ENCODE data around the gene EIF4E3. TPM values are rescaled to one million over a fixed set of nuclear protein-coding genes. Genes with fewer than 3 reads are reported as not detected.
A peak's percentile ranks its signal among the peaks of the same experiment; 100 is the strongest.

The EIF4E3 gene
- 5.1 TPM for polyA plus RNA-seq (2013, experiment 1 of 2)
- polyA plus RNA-seq (2013, experiment 2 of 2) = 4.7 TPM

DNA sequence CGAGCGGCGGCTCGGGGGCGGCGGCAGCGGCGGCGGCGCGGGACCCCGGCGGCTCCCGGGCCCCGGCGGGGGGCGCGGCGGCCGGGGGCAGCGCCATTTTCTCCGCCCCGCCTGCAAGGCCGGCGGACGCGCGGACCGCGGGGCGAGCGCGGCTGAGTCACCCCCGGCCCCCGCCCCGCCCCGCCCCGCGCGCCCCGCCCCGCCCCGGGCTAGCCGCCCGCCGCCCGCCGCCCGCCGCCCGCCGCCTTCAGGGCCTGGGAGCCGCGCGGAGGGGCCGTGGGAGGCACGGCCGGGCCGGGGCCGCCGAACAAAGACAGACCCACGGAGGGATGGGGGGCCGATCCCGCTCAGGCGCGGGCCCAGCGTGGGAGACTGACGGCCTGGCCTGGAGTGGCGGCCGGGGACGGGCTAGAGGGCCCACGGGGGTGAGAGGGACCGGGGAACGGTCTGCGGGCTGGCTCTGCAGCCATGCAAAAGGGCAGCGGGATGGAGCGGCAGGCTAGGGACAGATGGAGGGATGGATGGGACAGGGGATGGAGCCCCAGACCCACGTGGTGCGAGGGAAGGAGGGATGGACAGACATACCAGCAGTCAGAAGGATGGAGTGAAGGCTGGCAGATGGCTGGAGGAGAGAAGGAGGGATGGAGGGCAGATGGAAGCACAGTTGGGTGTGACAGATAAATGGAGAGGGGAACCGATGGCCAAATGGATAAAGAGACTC, at the start of gene EIF4E3:
Gene EIF4E3, minus strand, starts transcription at position 132 of the 721 bp plus-strand sequence. Its CDS starts 35 bp downstream, at position 97.
- H3K4me1 ChIP-seq (ENCODE audit: control insufficient read depth, insufficient read depth, low read length, poor library complexity, severe bottlenecking) = no peaks in the 10 kb centered on the region
- H3K36me3 ChIP-seq (ENCODE audit: control insufficient read depth, insufficient read depth, low read length) = no peaks in the 10 kb centered on the region
- H3K27ac ChIP-seq (ENCODE audit: low read depth, low read length, severe bottlenecking) = no peak within 1 kb of the TSS
- peak within 1 kb of the TSS; percentile 46 for H3K4me3 ChIP-seq (ENCODE audit: extremely low read depth, insufficient read depth, low read length, poor library complexity, severe bottlenecking)
- 4 to 6% methylated on average over 23 to 39 of the region's 80 CpGs for WGBS, 2 experiments (ENCODE audit: insufficient coverage in 2 of 2)
- no peaks in the 10 kb centered on the region for H3K9me3 ChIP-seq (ENCODE audit: control insufficient read depth, low read length)

GRCh38 chr3:71771884-71772283, 46.7 kb upstream of the EIF4E3 start:
- 40% methylated on average over 1 of the region's 1 CpG; no CpG with 5 or more reads in 1 of the 2 experiments for WGBS, 2 experiments (ENCODE audit: insufficient coverage in 2 of 2)
- Histone ChIP-seq H3K4me3 (ENCODE audit: extremely low read depth, insufficient read depth, low read length, poor library complexity, severe bottlenecking) (no peak overlapping the region), H3K27ac (ENCODE audit: low read depth, low read length, severe bottlenecking) (no peak overlapping the region), H3K36me3 (ENCODE audit: control insufficient read depth, insufficient read depth, low read length) (no peaks in the 10 kb centered on the region), H3K4me1 (ENCODE audit: control insufficient read depth, insufficient read depth, low read length, poor library complexity, severe bottlenecking) (no peaks in the 10 kb centered on the region), H3K9me3 (ENCODE audit: control insufficient read depth, low read length) (no peaks in the 10 kb centered on the region)

GRCh38 chr3:71771126-71771525, 45.9 kb upstream of the EIF4E3 start:
- Histone ChIP-seq H3K4me1 (ENCODE audit: control insufficient read depth, insufficient read depth, low read length, poor library complexity, severe bottlenecking) (no peaks in the 10 kb centered on the region), H3K36me3 (ENCODE audit: control insufficient read depth, insufficient read depth, low read length) (no peaks in the 10 kb centered on the region), H3K27ac (ENCODE audit: low read depth, low read length, severe bottlenecking) (no peak overlapping the region), H3K4me3 (ENCODE audit: extremely low read depth, insufficient read depth, low read length, poor library complexity, severe bottlenecking) (no peak overlapping the region), H3K9me3 (ENCODE audit: control insufficient read depth, low read length) (no peaks in the 10 kb centered on the region)
- 90 to 92% methylated on average over 4 of the region's 5 CpGs for WGBS, 2 experiments (ENCODE audit: insufficient coverage in 2 of 2)

DNA sequence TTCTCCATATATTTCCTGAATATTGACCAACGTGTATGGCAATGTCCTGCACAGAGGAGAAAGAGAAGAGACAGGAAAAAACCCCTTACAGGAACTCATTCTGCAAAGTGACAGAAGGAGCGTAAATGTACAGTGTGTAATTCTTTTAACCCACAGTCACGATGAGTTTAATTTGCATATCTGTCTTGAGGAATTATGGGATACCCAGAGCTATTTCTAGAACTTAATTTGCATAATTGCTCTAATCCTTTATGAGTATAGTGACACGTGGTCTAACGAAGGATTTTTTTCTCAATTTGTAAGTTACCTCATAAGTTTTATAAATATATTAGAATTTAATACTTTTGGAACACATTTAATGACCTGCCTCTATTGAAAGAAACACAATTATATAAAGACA, 38.2 kb upstream of the EIF4E3 start:
- no CpG with 5 or more reads among the region's 5 CpGs for WGBS, 2 experiments (ENCODE audit: insufficient coverage in 2 of 2)
- H3K4me1 ChIP-seq (ENCODE audit: control insufficient read depth, insufficient read depth, low read length, poor library complexity, severe bottlenecking) = no peaks in the 10 kb centered on the region
- H3K27ac ChIP-seq (ENCODE audit: low read depth, low read length, severe bottlenecking) = no peak overlapping the region
- no peaks in the 10 kb centered on the region for H3K36me3 ChIP-seq (ENCODE audit: control insufficient read depth, insufficient read depth, low read length)
- no peak overlapping the region for H3K4me3 ChIP-seq (ENCODE audit: extremely low read depth, insufficient read depth, low read length, poor library complexity, severe bottlenecking)
- no peaks in the 10 kb centered on the region for H3K9me3 ChIP-seq (ENCODE audit: control insufficient read depth, low read length)

- Histone ChIP-seq H3K36me3 (ENCODE audit: control insufficient read depth, insufficient read depth, low read length) (no peaks in the 10 kb centered on the region), H3K4me3 (ENCODE audit: extremely low read depth, insufficient read depth, low read length, poor library complexity, severe bottlenecking) (no peak overlapping the region), H3K9me3 (ENCODE audit: control insufficient read depth, low read length) (no peaks in the 10 kb centered on the region), H3K4me1 (ENCODE audit: control insufficient read depth, insufficient read depth, low read length, poor library complexity, severe bottlenecking) (no peaks in the 10 kb centered on the region), H3K27ac (ENCODE audit: low read depth, low read length, severe bottlenecking) (no peak overlapping the region)
- WGBS, 2 experiments (ENCODE audit: insufficient coverage in 2 of 2) = no CpG with 5 or more reads among the region's 1 CpG
Measured at GRCh38 chr3:71760140-71760539, 34.9 kb upstream of the EIF4E3 start.

GRCh38 chr3:71759401-71759800, 34.2 kb upstream of the EIF4E3 start:
- no peaks in the 10 kb centered on the region for H3K36me3 ChIP-seq (ENCODE audit: control insufficient read depth, insufficient read depth, low read length)
- H3K27ac ChIP-seq (ENCODE audit: low read depth, low read length, severe bottlenecking) = no peak overlapping the region
- H3K9me3 ChIP-seq (ENCODE audit: control insufficient read depth, low read length) = no peaks in the 10 kb centered on the region
- H3K4me3 ChIP-seq (ENCODE audit: extremely low read depth, insufficient read depth, low read length, poor library complexity, severe bottlenecking) = no peak overlapping the region
- 90 to 93% methylated on average over 2 to 5 of the region's 5 CpGs for WGBS, 2 experiments (ENCODE audit: insufficient coverage in 2 of 2)
- no peaks in the 10 kb centered on the region for H3K4me1 ChIP-seq (ENCODE audit: control insufficient read depth, insufficient read depth, low read length, poor library complexity, severe bottlenecking)

GRCh38 chr3:71758091-71758490, 32.9 kb upstream of the EIF4E3 start:
- H3K36me3 ChIP-seq (ENCODE audit: control insufficient read depth, insufficient read depth, low read length) = no peaks in the 10 kb centered on the region
- no peaks in the 10 kb centered on the region for H3K9me3 ChIP-seq (ENCODE audit: control insufficient read depth, low read length)
- no peak overlapping the region for H3K27ac ChIP-seq (ENCODE audit: low read depth, low read length, severe bottlenecking)
- H3K4me3 ChIP-seq (ENCODE audit: extremely low read depth, insufficient read depth, low read length, poor library complexity, severe bottlenecking) = no peak overlapping the region
- no peaks in the 10 kb centered on the region for H3K4me1 ChIP-seq (ENCODE audit: control insufficient read depth, insufficient read depth, low read length, poor library complexity, severe bottlenecking)
- 100% methylated on average over 1 of the region's 2 CpGs; no CpG with 5 or more reads in 1 of the 2 experiments for WGBS, 2 experiments (ENCODE audit: insufficient coverage in 2 of 2)

GRCh38 chr3:71754610-71755253, 29.5 kb upstream of the EIF4E3 start:
- peak overlapping the region; percentile 32 for H3K4me3 ChIP-seq (ENCODE audit: extremely low read depth, insufficient read depth, low read length, poor library complexity, severe bottlenecking)
- WGBS, 2 experiments (ENCODE audit: insufficient coverage in 2 of 2) = 43 to 63% methylated on average over 49 to 52 of the region's 65 CpGs

DNA sequence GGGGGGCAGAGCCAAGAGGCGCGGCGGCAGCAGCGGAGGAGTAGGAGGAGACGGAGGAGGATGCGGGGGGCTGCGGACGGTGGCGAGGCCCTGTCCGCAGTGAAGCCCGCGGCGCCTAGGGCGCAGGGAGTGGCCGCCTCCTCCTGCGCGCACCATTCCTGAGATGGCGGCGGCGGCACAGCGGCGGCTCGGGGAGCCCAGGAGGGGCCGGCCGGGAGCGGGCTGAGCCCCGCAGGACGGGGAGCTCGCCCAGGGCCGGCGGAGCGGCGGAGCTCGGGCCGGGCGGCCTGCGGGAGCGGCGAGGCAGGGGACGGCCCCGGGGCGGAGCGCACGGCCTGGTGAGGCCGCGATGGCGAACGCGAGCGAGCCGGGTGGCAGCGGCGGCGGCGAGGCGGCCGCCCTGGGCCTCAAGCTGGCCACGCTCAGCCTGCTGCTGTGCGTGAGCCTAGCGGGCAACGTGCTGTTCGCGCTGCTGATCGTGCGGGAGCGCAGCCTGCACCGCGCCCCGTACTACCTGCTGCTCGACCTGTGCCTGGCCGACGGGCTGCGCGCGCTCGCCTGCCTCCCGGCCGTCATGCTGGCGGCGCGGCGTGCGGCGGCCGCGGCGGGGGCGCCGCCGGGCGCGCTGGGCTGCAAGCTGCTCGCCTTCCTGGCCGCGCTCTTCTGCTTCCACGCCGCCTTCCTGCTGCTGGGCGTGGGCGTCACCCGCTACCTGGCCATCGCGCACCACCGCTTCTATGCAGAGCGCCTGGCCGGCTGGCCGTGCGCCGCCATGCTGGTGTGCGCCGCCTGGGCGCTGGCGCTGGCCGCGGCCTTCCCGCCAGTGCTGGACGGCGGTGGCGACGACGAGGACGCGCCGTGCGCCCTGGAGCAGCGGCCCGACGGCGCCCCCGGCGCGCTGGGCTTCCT, 28.8 kb upstream of the EIF4E3 start, which contains the start of gene GPR27:
Gene GPR27, plus strand, starts transcription at position 155 of the 909 bp plus-strand sequence. Its CDS starts 195 bp downstream, at position 350.
- WGBS, 2 experiments (ENCODE audit: insufficient coverage in 2 of 2) = 1 to 2% methylated on average over 94 to 104 of the region's 131 CpGs
- H3K27ac ChIP-seq (ENCODE audit: low read depth, low read length, severe bottlenecking) = no peak within 1 kb of the TSS

More at GRCh38 chr3:71754610-71755253, 29.5 kb upstream of the EIF4E3 start:
- no peaks in the 10 kb centered on the region for H3K36me3 ChIP-seq (ENCODE audit: control insufficient read depth, insufficient read depth, low read length)
- H3K27ac ChIP-seq (ENCODE audit: low read depth, low read length, severe bottlenecking) = no peak overlapping the region
- no peaks in the 10 kb centered on the region for H3K9me3 ChIP-seq (ENCODE audit: control insufficient read depth, low read length)
- no peaks in the 10 kb centered on the region for H3K4me1 ChIP-seq (ENCODE audit: control insufficient read depth, insufficient read depth, low read length, poor library complexity, severe bottlenecking)

More for the DNA sequence above, 28.8 kb upstream of the EIF4E3 start, which contains the start of gene GPR27:
- peak within 1 kb of the TSS; percentile 35 for H3K4me3 ChIP-seq (ENCODE audit: extremely low read depth, insufficient read depth, low read length, poor library complexity, severe bottlenecking)
- no peaks in the 10 kb centered on the region for H3K4me1 ChIP-seq (ENCODE audit: control insufficient read depth, insufficient read depth, low read length, poor library complexity, severe bottlenecking)
- H3K36me3 ChIP-seq (ENCODE audit: control insufficient read depth, insufficient read depth, low read length) = no peaks in the 10 kb centered on the region
- no peaks in the 10 kb centered on the region for H3K9me3 ChIP-seq (ENCODE audit: control insufficient read depth, low read length)

Measured in mesodermal cell (in vitro differentiated cells).